GM19397 (cell line): Measurements from ENCODE around the gene KIFBP.

Source experiments
- ATAC-seq: cut with Tn5 transposase; IDR thresholded peaks from one replicate; pipeline ENCODE4 v1.9.1; 2021; ENCODE audit warnings: mild to moderate bottlenecking, moderate library complexity; ENCODE audit not compliant: unreplicated experiment

The KIFBP gene

DNA sequence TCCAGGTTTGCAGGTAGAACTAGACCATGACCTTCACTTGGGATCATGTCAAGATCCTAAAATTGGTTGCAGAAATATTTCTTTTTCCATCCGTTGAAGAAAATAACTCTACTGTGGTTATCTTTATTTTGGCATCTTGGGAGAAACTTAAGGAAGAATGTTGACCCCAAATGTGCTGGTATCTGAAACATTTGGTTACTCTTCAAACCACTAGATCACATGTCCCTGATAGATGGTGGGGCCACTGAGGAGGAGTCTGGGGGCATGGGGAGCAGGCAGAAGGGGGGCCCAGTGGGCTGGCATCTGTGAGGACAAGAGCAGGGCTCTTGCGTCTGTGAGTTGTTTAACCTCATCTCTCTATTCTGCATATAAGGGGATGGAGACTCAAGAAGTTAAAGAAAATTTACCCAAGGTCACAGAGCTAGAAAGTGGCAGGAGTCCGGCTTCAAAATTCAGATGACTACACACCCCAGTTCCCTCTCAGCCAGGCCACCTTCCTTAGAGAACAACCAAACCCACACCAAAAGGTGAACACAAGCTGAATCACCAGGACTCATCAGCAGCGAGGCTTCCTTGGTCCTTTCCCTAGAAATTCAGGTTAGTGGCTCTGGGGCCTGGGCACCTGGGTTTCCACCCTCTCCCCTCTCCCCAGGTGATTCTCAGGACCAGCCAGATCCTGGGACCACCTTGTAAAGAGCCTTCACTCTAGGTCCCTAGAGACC, 58.7 kb downstream of the KIFBP start:
- no peak for ATAC-seq

- no peak for ATAC-seq
These were observed 59.5 kb downstream of the KIFBP start for GRCh38 chr10:69048103-69048502.

GRCh38 chr10:69049566-69049961, 61.0 kb downstream of the KIFBP start:
- ATAC-seq, result no peak

DNA sequence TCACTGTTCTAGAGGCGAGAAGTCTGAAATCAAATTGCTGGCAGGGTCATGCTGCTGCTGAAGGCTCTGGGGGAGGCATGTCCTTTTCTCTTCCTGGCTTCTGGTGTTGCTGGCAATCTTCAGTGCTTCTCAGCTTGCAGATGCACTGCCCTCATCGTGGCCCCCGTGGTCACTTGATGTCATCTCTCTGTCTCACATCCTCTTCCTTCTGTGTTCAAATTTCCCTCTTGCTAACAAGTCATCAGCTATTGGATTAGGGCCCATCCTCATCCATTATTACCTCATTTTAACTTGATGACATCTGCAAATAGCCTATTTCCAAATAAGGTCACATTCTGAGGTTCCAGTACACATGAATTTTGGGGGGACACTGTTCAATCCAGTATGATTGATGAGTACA, 62.7 kb downstream of the KIFBP start:
- ATAC-seq, result no peak

GRCh38 chr10:69051710-69052487, 63.3 kb downstream of the KIFBP start:
- no peak for ATAC-seq

- ATAC-seq, result no peak
These were observed 64.1 kb downstream of the KIFBP start for GRCh38 chr10:69052736-69053135.

- ATAC-seq, result no peak
These were observed 66.6 kb downstream of the KIFBP start for GRCh38 chr10:69055241-69055640.

DNA sequence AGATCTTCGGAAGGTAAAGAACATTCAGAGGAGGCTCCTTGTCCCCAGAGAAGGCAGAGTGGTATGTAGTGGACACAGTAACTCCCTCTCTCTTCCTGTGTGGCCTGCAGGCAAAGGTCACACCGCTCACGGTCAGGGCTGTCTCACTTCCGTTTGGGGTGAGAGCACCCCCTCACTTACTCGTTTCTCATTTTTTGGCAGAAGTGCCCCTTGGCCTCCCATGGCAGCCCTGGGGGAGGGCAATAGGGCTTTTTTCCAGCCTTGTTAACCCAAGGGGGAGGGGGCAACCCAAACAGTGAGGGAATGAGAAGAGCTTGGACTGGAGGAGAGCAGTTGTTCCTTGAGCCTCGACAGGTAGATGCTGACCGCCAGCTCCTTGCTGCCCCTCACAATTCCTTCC, 67.5 kb downstream of the KIFBP start:
- ATAC-seq, result no peak

DNA sequence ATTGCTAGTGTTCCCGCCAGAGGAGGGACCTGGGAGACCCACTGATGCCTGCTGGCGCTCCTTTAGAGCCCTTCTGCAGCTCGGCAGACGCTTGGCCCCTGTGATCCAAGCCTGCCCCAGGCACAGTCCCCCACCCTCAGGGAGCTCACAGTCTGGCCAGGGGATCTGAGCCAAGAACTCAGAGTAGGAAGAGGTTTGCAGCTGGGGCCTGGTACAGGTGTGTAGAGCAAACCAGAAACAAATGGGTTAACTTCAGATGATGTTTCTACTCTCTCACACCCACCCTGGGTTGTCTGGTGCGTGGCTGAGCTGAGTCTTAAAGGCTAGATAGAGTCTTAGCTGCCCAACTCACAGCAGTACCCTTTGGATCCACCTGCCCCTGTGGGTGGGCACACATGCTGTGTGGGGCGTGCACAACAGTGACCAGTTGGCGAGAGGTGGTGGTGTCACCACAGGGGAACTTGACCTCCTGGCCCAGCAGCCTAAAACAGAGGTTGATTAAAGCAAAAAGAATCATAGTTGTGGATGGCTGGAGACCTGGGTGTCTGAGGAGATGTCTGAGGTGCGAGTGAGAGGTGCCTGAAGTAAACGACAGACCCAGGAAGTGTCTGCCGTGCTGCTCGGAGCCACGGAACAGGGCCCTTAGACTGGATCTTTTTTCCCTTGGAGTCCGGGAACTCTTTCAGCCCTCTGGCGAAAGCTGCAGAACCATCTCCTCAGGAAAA, 68.1 kb downstream of the KIFBP start:
- ATAC-seq, result no peak

DNA sequence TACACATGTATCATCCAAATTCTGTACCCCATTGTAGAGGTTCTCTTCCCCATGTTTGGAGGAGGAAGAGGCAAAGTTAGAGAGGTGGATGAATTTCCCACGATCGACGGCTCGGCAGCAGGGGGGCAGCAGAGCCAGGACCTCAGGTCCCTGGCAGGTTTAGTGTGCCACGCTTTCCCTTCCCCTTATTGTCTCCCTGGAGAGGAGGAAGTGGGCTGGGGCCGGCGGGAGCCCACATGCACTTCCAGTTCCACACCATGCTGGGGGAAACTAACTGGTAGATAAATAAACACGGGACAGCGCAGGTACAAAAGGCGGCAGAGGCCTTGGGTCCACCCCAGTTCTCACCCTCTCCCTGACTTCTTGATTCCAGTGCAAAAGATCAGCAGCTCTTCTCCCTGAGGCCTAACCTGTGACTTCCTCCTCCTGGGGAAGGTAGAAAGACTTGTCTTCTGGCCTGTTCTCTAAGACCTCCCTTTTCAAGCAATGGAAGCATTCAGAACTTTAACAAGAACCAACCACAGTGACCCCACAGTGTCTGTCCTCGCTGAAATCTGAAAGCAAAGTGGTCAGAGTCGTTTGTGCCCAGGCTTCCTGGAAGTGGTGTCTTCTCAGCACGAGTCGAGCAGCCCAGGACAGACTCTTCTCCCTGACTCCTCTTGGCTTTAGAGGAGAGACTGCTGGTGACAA, 68.8 kb downstream of the KIFBP start:
- no peak for ATAC-seq

GRCh38 chr10:69057951-69058297, 69.3 kb downstream of the KIFBP start:
- no peak for ATAC-seq

- ATAC-seq, result no peak
These were observed 71.7 kb downstream of the KIFBP start for GRCh38 chr10:69060127-69060798.

DNA sequence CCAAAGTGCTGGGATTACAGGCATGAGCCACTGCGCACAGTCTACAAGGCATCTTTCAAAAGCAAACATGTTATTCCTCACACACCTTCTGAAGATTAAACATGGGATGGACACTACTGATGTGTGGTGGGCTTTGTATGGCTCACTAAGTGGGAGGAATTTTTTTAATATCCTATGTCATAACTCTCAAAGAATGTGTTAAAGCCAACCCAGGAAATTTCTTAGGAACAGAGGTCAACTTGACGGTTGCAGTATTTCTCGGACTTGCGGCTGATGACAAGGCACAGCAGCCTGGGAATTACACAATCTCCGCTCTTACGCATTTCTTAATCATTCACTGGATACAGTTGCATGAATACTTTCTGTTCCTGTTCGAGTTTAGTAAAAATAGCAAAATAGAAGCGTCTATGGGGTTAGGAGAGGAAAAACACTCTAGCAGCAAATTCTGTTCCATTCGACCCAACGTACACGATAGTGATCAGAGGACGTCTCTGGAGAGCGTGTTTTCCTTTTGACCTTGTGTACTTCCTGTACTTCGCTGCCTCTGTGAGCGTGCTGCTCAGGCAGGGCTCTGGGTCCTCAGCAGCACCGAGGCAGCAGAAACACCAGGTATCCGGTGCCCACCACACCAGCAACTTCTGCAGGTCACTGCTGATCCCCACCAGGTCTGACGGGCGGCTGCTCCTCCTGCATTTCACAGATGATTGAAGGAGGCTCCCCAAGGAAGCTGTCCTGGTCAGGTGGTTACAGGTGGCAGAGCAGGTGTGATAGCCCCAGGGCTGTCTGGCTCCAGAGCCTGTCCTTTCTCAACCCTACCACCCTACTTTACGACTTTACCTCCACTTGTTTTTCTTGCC, 72.9 kb downstream of the KIFBP start:
- peak; percentile 58 for ATAC-seq

DNA sequence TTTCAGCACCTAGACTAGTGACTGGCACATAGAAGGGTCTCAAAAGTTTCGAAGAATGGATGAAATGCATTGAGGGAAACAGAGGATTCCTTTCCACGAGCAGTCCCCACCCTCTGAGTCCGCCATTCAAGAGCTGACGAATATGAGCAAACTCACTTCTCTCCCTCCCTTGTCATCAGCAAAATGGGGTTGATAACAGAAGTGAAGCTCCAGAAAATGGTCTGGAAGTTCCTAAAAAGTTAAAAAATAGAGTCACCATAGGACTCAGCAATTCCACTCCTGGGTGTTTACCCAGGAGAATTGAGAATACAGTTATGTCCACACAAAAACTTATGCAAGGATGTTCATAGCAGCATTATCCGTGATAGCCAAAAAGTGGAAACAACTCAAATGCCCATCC, 74.3 kb downstream of the KIFBP start:
- no peak for ATAC-seq

GRCh38 chr10:69064762-69065328, 76.2 kb downstream of the KIFBP start:
- ATAC-seq, result no peak

GRCh38 chr10:69065406-69066361, 77.1 kb downstream of the KIFBP start:
- ATAC-seq, result peak; percentile 53
